ENCODE data around the gene FNDC3A. TPM values are rescaled to one million over a fixed set of nuclear protein-coding genes. Genes with fewer than 3 reads are reported as not detected.

FNDC3A gene
- total RNA-seq, 4 donors from 2014 or later = 21.9 to 59.7 (median 40.1) TPM

GRCh38 chr13:49052813-49053212 lies 77.1 kb downstream of the FNDC3A start:
- TF ChIP-seq EP300 (IDR thresholded peaks at IDR 0.05; ENCODE audit: low read depth) (no peak), POLR2AphosphoS5 (IDR thresholded peaks at IDR 0.05) (no peak), POLR2A (IDR thresholded peaks at IDR 0.05) (no peak), CTCF (IDR thresholded peaks at IDR 0.05) (no peak)
- no peak for DNase-seq
- peaks cover 0 to 3% of the 10 kb centered on the region in 2 donors for H3K9me3 ChIP-seq
- no peaks in the 10 kb centered on the region for H3K4me1 ChIP-seq
- H3K4me3 ChIP-seq = no peak overlapping the region
- no peaks in the 10 kb centered on the region for H3K27me3 ChIP-seq
- no peak overlapping the region for H3K27ac ChIP-seq
- intact Hi-C loops (cut with DNase I; ENCODE audit: low total_unique reads) (no loop called here), in situ Hi-C loops (cut with MboI; ENCODE audit: low pct_ligation_motif_present in 1 of 4, low pct_unique_long_range_greater_than_20kb in 1 of 4, low sequenced_read_pairs in 3 of 4) (no loop called here)
- no peaks in the 10 kb centered on the region for H3K36me3 ChIP-seq
- 100% methylated on average over 6 of the region's 6 CpGs; no CpG with 5 or more reads in 1 of the 2 donors for WGBS, 2 donors (ENCODE audit: low coverage in 1 of 2)

- no peak overlapping the region for H3K4me3 ChIP-seq
- TF ChIP-seq POLR2A (IDR thresholded peaks at IDR 0.05) (no peak), POLR2AphosphoS5 (IDR thresholded peaks at IDR 0.05) (no peak), CTCF (IDR thresholded peaks at IDR 0.05) (no peak), EP300 (IDR thresholded peaks at IDR 0.05; ENCODE audit: low read depth) (no peak)
- H3K36me3 ChIP-seq = no peaks in the 10 kb centered on the region
- in situ Hi-C loops (cut with MboI; ENCODE audit: low pct_ligation_motif_present in 1 of 4, low pct_unique_long_range_greater_than_20kb in 1 of 4, low sequenced_read_pairs in 3 of 4) = no loop called here
- 95% methylated on average over 1 of the region's 1 CpG; no CpG with 5 or more reads in 1 of the 2 donors for WGBS, 2 donors (ENCODE audit: low coverage in 1 of 2)
- no peaks in the 10 kb centered on the region for H3K9me3 ChIP-seq
- H3K27ac ChIP-seq = no peak overlapping the region
- no peak for DNase-seq
- no peaks in the 10 kb centered on the region for H3K27me3 ChIP-seq
- intact Hi-C loops (cut with DNase I; ENCODE audit: low total_unique reads) = no loop called here
- H3K4me1 ChIP-seq = no peaks in the 10 kb centered on the region
Measured at GRCh38 chr13:49053215-49053614, 77.5 kb downstream of the FNDC3A start.

DNA sequence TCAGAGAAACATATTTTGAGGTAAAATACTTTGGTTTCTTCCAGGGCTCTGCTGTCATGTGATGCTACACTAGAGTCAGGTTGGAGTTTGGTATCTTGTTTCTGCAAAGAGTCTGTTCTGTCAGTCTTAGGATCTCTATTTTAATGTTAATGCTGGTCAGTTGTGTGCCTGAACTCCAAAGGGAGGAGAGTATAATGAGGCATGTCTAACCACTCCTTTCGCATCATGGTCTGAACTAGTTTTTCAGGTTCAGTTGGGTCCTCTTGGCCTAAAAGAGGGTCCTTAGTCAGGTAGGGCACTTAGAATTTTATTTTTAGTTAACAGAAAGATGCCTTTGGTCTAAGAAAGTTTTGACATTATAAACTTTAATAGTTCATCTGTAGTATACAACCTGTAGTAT lies 78.2 kb downstream of the FNDC3A start:
- 92 to 100% methylated on average over 1 of the region's 1 CpG for WGBS, 2 donors (ENCODE audit: low coverage in 1 of 2)
- Histone ChIP-seq H3K4me3 (no peak overlapping the region), H3K4me1 (no peaks in the 10 kb centered on the region), H3K36me3 (no peaks in the 10 kb centered on the region), H3K27me3 (no peaks in the 10 kb centered on the region), H3K9me3 (no peaks in the 10 kb centered on the region), H3K27ac (no peak overlapping the region)
- TF ChIP-seq POLR2AphosphoS5 (IDR thresholded peaks at IDR 0.05) = no peak
- no peak for TF ChIP-seq EP300 (IDR thresholded peaks at IDR 0.05; ENCODE audit: low read depth)
- no peak for TF ChIP-seq POLR2A (IDR thresholded peaks at IDR 0.05)
- TF ChIP-seq CTCF (IDR thresholded peaks at IDR 0.05) = no peak
- intact Hi-C loops (cut with DNase I; ENCODE audit: low total_unique reads) = no loop called here
- no peak for DNase-seq
- in situ Hi-C loops (cut with MboI; ENCODE audit: low pct_ligation_motif_present in 1 of 4, low pct_unique_long_range_greater_than_20kb in 1 of 4, low sequenced_read_pairs in 3 of 4) = no loop called here

DNA sequence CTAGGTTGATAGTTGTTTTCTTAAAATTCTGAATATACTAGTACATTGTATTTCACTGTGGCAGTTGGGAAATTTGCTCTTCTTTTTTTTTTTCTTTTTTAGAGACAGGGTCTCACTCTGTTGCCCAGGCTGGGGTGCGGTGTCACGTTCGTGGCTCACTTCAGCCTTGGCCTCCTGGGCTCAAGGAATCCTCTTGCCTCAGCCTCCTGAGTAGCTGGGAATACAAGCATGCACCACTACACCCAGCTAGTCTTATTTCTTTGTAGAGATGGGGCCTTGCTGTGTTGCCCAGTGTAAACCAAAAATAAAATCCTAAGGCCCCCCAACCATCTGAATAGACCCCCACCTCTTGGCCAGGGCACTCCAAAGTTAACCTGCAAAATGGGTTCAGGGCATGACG lies 79.3 kb downstream of the FNDC3A start:
- intact Hi-C loops (cut with DNase I; ENCODE audit: low total_unique reads) = no loop called here
- TF ChIP-seq CTCF (IDR thresholded peaks at IDR 0.05) = no peak
- no peak for TF ChIP-seq EP300 (IDR thresholded peaks at IDR 0.05; ENCODE audit: low read depth)
- no peak for TF ChIP-seq POLR2AphosphoS5 (IDR thresholded peaks at IDR 0.05)
- no peak for TF ChIP-seq POLR2A (IDR thresholded peaks at IDR 0.05)
- Histone ChIP-seq H3K27ac (no peak overlapping the region), H3K4me3 (no peak overlapping the region), H3K36me3 (no peaks in the 10 kb centered on the region), H3K27me3 (no peaks in the 10 kb centered on the region), H3K4me1 (no peaks in the 10 kb centered on the region), H3K9me3 (no peaks in the 10 kb centered on the region)
- in situ Hi-C loops (cut with MboI; ENCODE audit: low pct_ligation_motif_present in 1 of 4, low pct_unique_long_range_greater_than_20kb in 1 of 4, low sequenced_read_pairs in 3 of 4) = no loop called here
- no peak for DNase-seq
- 92% methylated on average over 3 to 4 of the region's 4 CpGs for WGBS, 2 donors (ENCODE audit: low coverage in 1 of 2)

Data from transverse colon (tissue), 4 donors.